GM18909 (cell line): ENCODE data around the gene CREB3L1.

ENCODE experiments used
- ATAC-seq: cut with Tn5 transposase; IDR thresholded peaks from one replicate; pipeline ENCODE4 v1.9.1; 2021; ENCODE audit warnings: mild to moderate bottlenecking; ENCODE audit not compliant: unreplicated experiment, poor library complexity

The CREB3L1 gene

GRCh38 chr11:46315783-46316563, 38.5 kb downstream of the CREB3L1 start:
- ATAC-seq: no peak

GRCh38 chr11:46319074-46319453, 41.6 kb downstream of the CREB3L1 start:
- ATAC-seq: no peak

DNA sequence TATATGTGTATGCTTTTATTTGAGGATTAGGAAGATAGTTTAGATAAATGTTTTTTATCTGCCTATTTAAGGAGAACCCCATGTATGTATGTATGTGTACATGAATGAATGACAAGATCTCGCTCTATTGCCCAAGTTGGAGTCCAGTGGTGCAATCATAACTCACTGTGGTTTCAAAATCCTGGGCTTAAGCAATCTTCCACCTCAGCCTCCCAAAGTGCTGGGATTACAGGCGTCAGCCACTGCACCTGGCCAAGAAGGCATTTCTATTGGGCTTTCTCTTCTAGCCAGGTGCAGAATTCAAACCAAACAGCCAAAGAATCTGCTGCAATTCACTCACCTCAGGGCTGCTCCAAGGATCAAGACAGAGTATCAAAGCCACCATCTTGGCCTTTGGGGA, 44.3 kb downstream of the CREB3L1 start:
- no peak for ATAC-seq

DNA sequence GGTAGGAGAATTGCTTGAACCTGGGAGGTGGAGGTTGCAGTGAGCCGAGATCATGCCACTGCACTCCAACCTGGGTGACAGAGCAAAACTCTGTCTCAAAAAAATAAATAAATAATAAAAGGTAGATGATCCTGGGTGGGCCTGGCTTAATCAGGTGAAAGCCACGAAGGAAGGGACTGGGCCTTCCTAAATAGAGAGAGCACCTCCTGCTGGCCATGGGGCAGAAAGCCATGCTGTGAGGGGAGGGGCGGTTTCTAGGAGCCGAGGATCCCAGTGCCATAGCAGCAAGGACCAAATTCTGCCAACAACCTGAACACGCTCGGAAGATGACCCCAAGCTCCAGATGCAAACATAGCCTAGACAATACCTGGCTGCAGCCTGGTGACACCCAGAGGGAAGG, 45.3 kb downstream of the CREB3L1 start:
- ATAC-seq: no peak

DNA sequence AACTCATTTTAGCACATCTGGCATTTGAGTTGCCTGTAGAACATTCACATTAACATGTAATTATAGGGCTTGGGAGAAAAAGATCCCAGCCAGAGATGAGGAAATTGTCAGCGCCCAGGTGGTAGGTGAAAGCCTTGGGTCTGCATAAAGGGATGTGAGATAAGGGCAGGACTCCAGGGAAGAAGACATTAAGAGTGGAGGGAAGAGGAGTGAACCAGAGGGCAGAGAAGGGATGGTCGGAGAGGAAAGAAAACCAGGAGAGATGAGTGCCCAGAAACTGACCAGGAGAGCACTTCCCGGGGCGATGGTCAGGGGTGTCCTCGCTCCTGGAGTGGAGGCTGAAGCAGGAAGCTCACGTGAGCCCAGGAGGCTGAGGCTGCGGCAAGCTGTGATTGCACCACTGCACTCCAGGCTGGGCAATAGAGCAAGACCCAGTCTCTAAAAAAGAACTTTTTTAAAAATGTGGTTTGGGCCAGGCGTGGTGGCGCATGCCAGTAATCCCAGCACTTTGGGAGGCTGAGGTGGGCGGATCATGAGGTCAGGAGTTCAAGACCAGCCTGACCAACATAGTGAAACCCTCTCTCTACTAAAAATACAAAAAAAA, 49.5 kb downstream of the CREB3L1 start:
- ATAC-seq: no peak

GRCh38 chr11:46327829-46328228, 50.4 kb downstream of the CREB3L1 start:
- no peak for ATAC-seq

- ATAC-seq: no peak
These were observed 52.7 kb downstream of the CREB3L1 start for GRCh38 chr11:46330154-46330553.

DNA sequence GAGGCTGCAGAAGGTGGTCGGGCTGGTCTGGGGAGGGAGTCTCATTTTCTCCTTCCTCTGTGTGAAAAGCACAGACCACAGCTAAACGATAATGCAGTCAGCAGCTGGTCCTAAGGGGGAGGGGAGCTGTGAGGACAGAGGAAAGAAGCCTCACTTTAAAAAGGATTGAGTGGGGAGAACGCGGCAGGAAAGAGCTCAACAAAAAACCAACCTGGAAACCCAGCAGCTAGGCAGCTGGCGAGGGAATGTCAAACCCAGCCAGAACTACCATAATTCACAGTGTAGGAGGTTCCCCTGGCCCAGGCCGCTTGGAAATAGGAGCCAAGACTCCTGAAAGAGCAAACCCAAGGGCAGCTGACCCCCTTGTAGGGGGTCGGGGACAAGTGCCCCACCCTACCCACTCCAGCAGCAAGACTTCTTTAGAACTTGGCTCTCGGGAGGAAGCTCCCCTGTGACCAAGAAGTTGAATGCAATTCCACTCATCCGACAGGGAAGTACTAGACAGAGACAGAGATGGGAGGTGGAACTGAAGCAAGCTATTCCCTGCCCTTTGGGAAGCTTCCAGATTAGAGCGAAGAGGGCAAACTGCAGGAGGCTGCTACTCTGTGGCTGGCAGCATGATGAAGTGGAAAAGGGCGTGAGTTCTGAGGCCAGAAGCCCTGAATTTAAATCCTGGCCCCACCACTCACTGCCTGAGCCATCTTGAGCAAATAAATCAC, 53.3 kb downstream of the CREB3L1 start:
- no peak for ATAC-seq

- ATAC-seq: no peak
These were observed 54.0 kb downstream of the CREB3L1 start for GRCh38 chr11:46331282-46331984.

- no peak for ATAC-seq
These were observed 54.7 kb downstream of the CREB3L1 start for GRCh38 chr11:46332093-46332567.

GRCh38 chr11:46332568-46333393, 55.3 kb downstream of the CREB3L1 start:
- ATAC-seq: no peak

DNA sequence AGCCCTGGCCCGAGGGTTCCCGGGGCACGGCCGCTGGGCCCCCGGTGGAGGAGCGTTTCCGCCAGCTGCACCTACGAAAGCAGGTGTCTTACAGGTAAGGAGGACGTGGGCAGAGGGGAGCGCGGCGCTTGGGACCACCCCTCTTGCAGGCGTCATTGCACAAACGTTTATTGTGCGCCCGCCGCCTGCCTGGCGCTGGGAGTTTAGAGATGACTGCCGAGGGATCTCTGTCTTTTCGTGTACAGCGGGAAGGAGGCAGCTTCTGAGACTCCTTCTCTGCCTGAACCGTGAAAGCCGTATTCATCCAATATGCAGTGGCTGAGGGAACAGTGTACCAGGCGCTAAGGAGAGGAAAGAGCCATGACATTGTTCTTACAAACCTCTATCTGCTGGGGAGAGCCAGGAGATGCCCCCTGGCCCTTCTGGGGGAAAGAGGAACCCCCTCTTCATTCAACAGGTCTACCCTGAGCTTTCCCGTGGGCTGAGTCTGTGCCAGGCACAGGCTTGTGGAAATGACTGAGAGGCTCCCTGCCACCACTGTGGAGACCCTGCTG, 56.0 kb downstream of the CREB3L1 start:
- ATAC-seq: no peak

- no peak for ATAC-seq
These were observed 56.7 kb downstream of the CREB3L1 start for GRCh38 chr11:46334211-46334610.

DNA sequence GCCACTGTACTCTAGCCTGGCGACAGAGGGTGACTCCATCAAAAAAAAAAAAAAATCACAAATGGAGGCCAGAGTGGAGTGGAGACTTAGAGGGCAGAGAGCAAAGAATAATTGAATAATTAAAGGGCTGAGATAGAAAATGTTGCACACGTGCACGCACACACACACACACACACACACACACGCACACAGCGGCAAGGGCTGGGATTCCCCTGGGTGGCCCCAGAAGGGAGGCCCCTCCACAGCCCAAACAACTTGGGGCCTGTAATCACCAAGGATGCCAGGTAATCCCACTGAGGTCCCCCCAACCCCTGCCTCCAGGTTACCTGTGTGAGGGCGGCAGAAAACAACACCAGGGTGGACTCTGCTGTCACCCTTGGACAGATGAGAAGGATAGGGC, 57.8 kb downstream of the CREB3L1 start:
- no peak for ATAC-seq

DNA sequence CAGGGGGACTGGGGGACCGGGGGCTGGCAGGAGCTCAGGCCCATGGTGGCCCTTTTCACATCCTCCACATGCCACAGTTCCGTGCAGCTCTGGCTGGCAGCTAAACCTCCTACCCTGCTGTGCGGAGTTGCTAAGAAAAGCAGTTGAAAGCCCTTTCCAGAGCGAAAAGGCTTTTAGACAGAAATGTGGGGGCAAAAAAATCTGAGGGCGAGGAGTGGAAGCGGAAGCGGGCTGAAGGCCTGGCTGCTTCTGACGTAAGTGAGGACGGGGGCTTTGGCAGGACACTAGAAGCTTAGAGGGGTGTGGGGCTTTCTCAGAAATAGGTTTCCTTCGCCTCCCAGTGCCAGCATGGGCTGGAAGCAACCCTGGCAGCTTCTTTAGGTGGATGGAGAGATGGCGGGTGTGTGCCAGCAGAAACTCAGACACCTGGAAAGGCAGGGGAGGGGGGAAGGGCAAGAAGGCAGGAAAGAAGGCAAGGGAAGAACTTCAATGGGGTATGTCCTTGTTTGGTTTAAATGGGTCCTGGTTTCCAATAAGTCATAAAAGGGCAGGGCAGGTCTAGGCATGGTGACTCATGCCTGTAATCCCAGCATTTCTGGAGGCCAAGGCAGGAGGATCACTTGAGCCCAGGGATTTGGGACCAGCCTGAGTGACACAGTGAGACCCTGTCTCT, 58.6 kb downstream of the CREB3L1 start:
- no peak for ATAC-seq

DNA sequence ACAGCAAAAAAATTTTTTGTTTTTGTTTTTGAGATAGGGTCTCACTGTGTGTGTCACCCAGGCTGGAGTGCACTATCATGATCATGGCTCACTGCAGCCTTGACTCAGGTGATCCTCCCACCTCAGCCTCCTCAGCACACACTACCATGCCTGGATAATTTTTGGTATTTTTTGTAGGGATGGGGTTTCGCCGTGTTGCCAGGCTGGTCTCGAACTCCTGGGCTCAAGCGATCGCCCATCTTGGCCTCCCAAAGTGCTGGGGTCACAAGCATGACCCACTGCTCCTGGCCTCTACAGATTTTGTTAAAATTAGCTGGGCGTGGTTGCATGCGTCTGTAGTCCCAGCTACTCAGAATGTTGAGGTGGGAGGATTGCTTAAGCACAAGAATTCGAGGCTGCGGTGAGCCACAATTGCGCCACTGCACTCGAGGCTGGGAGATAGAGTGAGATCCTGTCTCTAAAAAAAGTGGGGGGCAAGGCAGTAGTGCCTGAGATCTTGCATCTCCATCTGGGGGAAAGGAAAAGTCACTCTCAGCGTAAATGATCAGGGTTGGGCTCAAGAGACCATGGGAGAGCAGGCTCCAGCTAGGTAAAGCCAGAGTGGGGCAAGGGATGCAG, 59.2 kb downstream of the CREB3L1 start:
- no peak for ATAC-seq

DNA sequence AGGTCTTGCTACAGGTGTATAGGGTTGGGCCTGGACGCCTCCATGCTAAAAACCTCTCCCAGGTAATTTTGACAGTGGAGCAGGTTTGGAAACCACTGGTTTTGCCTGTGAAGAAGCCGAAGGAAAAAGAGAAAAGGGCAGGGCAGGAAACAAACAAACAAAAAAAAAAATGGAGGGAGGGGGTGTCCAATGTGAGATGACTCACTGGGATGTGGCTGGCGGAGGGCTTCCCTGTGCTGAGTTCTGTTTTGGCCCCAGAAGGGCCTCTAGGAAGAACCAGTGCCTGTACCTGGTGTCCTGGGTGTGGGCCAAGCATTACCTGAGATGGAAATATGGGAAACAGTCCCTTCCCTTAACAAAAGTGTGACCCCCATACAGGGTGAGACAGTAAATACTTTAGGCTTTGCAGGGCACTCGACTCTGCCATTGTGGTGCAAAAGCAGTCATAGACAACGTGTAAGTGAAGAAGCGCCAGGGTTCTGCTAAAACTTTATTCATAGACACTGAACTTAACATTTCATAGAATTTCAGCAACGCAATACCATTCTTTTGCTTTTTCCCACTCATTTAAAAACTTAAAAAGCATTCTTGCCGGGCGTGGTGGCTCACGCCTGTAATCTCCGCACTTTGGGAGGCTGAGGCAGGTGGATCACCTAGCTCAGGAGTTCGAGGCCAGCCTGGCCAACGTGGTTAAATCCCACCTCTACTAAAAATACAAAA, 60.3 kb downstream of the CREB3L1 start:
- no peak for ATAC-seq

DNA sequence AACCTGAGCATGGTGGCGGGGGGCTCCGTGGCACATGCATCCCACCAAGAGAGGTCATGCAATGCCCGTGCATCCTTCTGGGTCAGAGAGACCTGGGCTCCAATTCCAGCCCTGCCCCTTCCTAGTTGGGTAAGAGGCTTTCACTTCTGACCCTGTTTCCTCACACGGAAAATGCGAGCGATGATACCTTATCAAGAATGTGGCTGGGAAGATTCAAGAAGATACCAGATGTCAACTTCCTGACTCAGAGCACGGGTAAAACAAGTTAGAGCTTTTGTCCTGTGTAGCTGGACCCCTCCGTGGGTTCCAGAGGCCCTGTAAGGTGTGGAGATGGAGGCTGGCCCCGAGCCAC, 61.1 kb downstream of the CREB3L1 start:
- no peak for ATAC-seq
